Measurements from ENCODE around the gene CDON. TPM values are rescaled to one million over a fixed set of nuclear protein-coding genes. Genes with fewer than 3 reads are reported as not detected.

CDON gene
- total and polyA plus RNA-seq, 4 donors, result 1.5 to 25.6 (median 9.9) TPM

- H3K9me3 ChIP-seq (ENCODE audit: control insufficient read depth in 4 of 4, insufficient read depth in 3 of 4, low read length in 3 of 4), result no peaks in the 10 kb centered on the region
- no peak for ATAC-seq (ENCODE audit: insufficient read depth, low FRiP score)
- no peaks in the 10 kb centered on the region for H3K36me3 ChIP-seq (ENCODE audit: control insufficient read depth in 4 of 4, insufficient read depth in 4 of 4, low read length in 4 of 4)
- no peak overlapping the region for H3K9ac ChIP-seq (ENCODE audit: insufficient read depth in 1 of 2, low read length in 2 of 2)
- H3K27ac ChIP-seq (ENCODE audit: low read depth in 1 of 2, low read length in 1 of 2), result no peak overlapping the region
- WGBS, 2 donors, result 93 to 94% methylated on average over 4 of the region's 4 CpGs
- no peak for DNase-seq
- no peaks in the 10 kb centered on the region for H3K27me3 ChIP-seq (ENCODE audit: control insufficient read depth in 3 of 3, insufficient read depth in 3 of 3, low read length in 2 of 3)
- TF ChIP-seq CTCF (IDR thresholded peaks at IDR 0.05; ENCODE audit: control extremely low read depth, extremely low read depth), result no peak
- H3K4me1 ChIP-seq (ENCODE audit: control insufficient read depth in 5 of 5, insufficient read depth in 5 of 5, low read length in 5 of 5), result no peaks in the 10 kb centered on the region
- H3K4me3 ChIP-seq, result no peak overlapping the region
These were observed 50.9 kb downstream of the CDON start for GRCh38 chr11:126011754-126012153.

GRCh38 chr11:126011265-126011664, 51.4 kb downstream of the CDON start:
- H3K4me3 ChIP-seq, result no peak overlapping the region
- 65 to 71% methylated on average over 3 of the region's 3 CpGs for WGBS, 2 donors
- no peak overlapping the region for H3K27ac ChIP-seq (ENCODE audit: low read depth in 1 of 2, low read length in 1 of 2)
- no peaks in the 10 kb centered on the region for H3K4me1 ChIP-seq (ENCODE audit: control insufficient read depth in 5 of 5, insufficient read depth in 5 of 5, low read length in 5 of 5)
- no peaks in the 10 kb centered on the region for H3K36me3 ChIP-seq (ENCODE audit: control insufficient read depth in 4 of 4, insufficient read depth in 4 of 4, low read length in 4 of 4)
- no peak for TF ChIP-seq CTCF (IDR thresholded peaks at IDR 0.05; ENCODE audit: control extremely low read depth, extremely low read depth)
- DNase-seq, result no peak
- H3K27me3 ChIP-seq (ENCODE audit: control insufficient read depth in 3 of 3, insufficient read depth in 3 of 3, low read length in 2 of 3), result no peaks in the 10 kb centered on the region
- H3K9ac ChIP-seq (ENCODE audit: insufficient read depth in 1 of 2, low read length in 2 of 2), result no peak overlapping the region
- ATAC-seq (ENCODE audit: insufficient read depth, low FRiP score), result no peak
- H3K9me3 ChIP-seq (ENCODE audit: control insufficient read depth in 4 of 4, insufficient read depth in 3 of 4, low read length in 3 of 4), result no peaks in the 10 kb centered on the region

GRCh38 chr11:126008956-126009355, 53.7 kb downstream of the CDON start:
- Histone ChIP-seq H3K4me1 (ENCODE audit: control insufficient read depth in 5 of 5, insufficient read depth in 5 of 5, low read length in 5 of 5) (no peaks in the 10 kb centered on the region), H3K27ac (ENCODE audit: low read depth in 1 of 2, low read length in 1 of 2) (no peak overlapping the region), H3K9me3 (ENCODE audit: control insufficient read depth in 4 of 4, insufficient read depth in 3 of 4, low read length in 3 of 4) (no peaks in the 10 kb centered on the region), H3K4me3 (no peak overlapping the region), H3K36me3 (ENCODE audit: control insufficient read depth in 4 of 4, insufficient read depth in 4 of 4, low read length in 4 of 4) (no peaks in the 10 kb centered on the region), H3K27me3 (ENCODE audit: control insufficient read depth in 3 of 3, insufficient read depth in 3 of 3, low read length in 2 of 3) (no peaks in the 10 kb centered on the region), H3K9ac (ENCODE audit: insufficient read depth in 1 of 2, low read length in 2 of 2) (no peak overlapping the region)
- ATAC-seq (ENCODE audit: insufficient read depth, low FRiP score) (no peak), DNase-seq (no peak)
- 87 to 89% methylated on average over 8 of the region's 8 CpGs for WGBS, 2 donors
- no peak for TF ChIP-seq CTCF (IDR thresholded peaks at IDR 0.05; ENCODE audit: control extremely low read depth, extremely low read depth)

GRCh38 chr11:126007238-126007637, 55.4 kb downstream of the CDON start:
- no peaks in the 10 kb centered on the region for H3K27me3 ChIP-seq (ENCODE audit: control insufficient read depth in 3 of 3, insufficient read depth in 3 of 3, low read length in 2 of 3)
- WGBS, 2 donors, result 62 to 87% methylated on average over 3 of the region's 3 CpGs
- H3K9ac ChIP-seq (ENCODE audit: insufficient read depth in 1 of 2, low read length in 2 of 2), result no peak overlapping the region
- H3K9me3 ChIP-seq (ENCODE audit: control insufficient read depth in 4 of 4, insufficient read depth in 3 of 4, low read length in 3 of 4), result no peaks in the 10 kb centered on the region
- no peaks in the 10 kb centered on the region for H3K4me1 ChIP-seq (ENCODE audit: control insufficient read depth in 5 of 5, insufficient read depth in 5 of 5, low read length in 5 of 5)
- TF ChIP-seq CTCF (IDR thresholded peaks at IDR 0.05; ENCODE audit: control extremely low read depth, extremely low read depth), result no peak
- H3K27ac ChIP-seq (ENCODE audit: low read depth in 1 of 2, low read length in 1 of 2), result peak overlapping the region in 1 of 2 donors; percentile 5
- H3K36me3 ChIP-seq (ENCODE audit: control insufficient read depth in 4 of 4, insufficient read depth in 4 of 4, low read length in 4 of 4), result no peaks in the 10 kb centered on the region
- ATAC-seq (ENCODE audit: insufficient read depth, low FRiP score), result peak; percentile 38
- no peak overlapping the region for H3K4me3 ChIP-seq
- DNase-seq, result no peak

All from lung (tissue), 12 donors.